HepG2 (cell line): ENCODE data around the gene GPR37L1. TPM values are rescaled to one million over a fixed set of nuclear protein-coding genes. Genes with fewer than 3 reads are reported as not detected.

ENCODE experiments used
- MBD4 ChIP-seq: IDR thresholded peaks from 2 replicates; pipeline ENCODE4 v1.6.1; 2012; ENCODE audit warnings: low read length, inconsistent platforms, borderline replicate concordance
- RBM39 ChIP-seq: fragments of 200-400 bp; formaldehyde crosslinking; IDR thresholded peaks from one replicate; pipeline ENCODE4 v1.6.1; 2018; ENCODE audit warnings: antibody characterized with exemption, mild to moderate bottlenecking, low read depth, low read length; ENCODE audit not compliant: poor library complexity, severe bottlenecking
- TMF1 ChIP-seq: sonication (generic); formaldehyde crosslinking; IDR thresholded peaks from 2 replicates; pipeline ENCODE4 v1.8.1; 2022; ENCODE audit warnings: low read depth, missing genetic modification reagents
- ZFX ChIP-seq: sonication (generic); formaldehyde crosslinking; IDR thresholded peaks from 2 replicates; pipeline ENCODE4 v1.4.0; 2020; ENCODE audit warnings: mild to moderate bottlenecking, low read depth, missing genetic modification reagents, moderate library complexity
- ZNF138 ChIP-seq: sonication (generic); formaldehyde crosslinking; IDR thresholded peaks from 2 replicates; pipeline ENCODE4 v1.5.0; 2020; ENCODE audit warnings: mild to moderate bottlenecking, low read depth, missing genetic modification reagents
- ZNF367 ChIP-seq: sonication (generic); formaldehyde crosslinking; IDR thresholded peaks from 2 replicates; pipeline ENCODE4 v1.4.0; 2020; ENCODE audit warnings: missing genetic modification reagents, borderline replicate concordance
- ZNF616 ChIP-seq: sonication (generic); formaldehyde crosslinking; IDR thresholded peaks from 2 replicates; pipeline ENCODE4 v1.5.0; 2020; ENCODE audit warnings: low read depth, mild to moderate bottlenecking, missing genetic modification reagents
- ZNF670 ChIP-seq: sonication (generic); formaldehyde crosslinking; IDR thresholded peaks from 2 replicates; pipeline ENCODE4 v1.8.0; 2022; ENCODE audit warnings: mild to moderate bottlenecking, missing genetic modification reagents, borderline replicate concordance
- polyA plus RNA-seq, 8 experiments: library from polyadenylated mRNA; depleted of rRNA in 3 of 8; stranded (reverse) in 7 of 8; unstranded in 1 of 8; fragments of >200 nt; fragmentation: Illumina TruSeq in 4 of 8; extraction: Trizol in 4 of 8; gene quantifications; 2 replicates each; pipeline versions ENCODE4 v1.2.1 to v1.2.3, GENCODE V29; 2011 to 2016; ENCODE audit warnings: low read depth in 4 of 8, missing spikeins in 1 of 8, mixed read lengths in 1 of 8; ENCODE audit not compliant: insufficient read depth in 1 of 8
- total RNA-seq, 5 experiments: library from RNA; depleted of rRNA; stranded (reverse); fragments of >200 nt; fragmentation: Illumina TruSeq; extraction: Trizol; gene quantifications; 2 replicates each; pipeline ENCODE4 v1.2.3, GENCODE V29; 2016; ENCODE audit warnings: low read depth in 1 of 5
- TF ChIP-seq, protein P1 (sequence below): sonication (generic); formaldehyde crosslinking; IDR thresholded peaks from 2 replicates; pipeline ENCODE4 v1.4.0; 2020; ENCODE audit warnings: low read depth, missing genetic modification reagents
- TF ChIP-seq, protein P2 (sequence below): sonication (generic); formaldehyde crosslinking; IDR thresholded peaks from 2 replicates; pipeline ENCODE4 v1.4.0; 2020; ENCODE audit warnings: mild to moderate bottlenecking, missing genetic modification reagents
- TF ChIP-seq, protein P3 (sequence below): sonication (generic); formaldehyde crosslinking; IDR thresholded peaks from 2 replicates; pipeline ENCODE4 v1.5.1; 2020; ENCODE audit warnings: mild to moderate bottlenecking, missing genetic modification reagents, borderline replicate concordance
- TF ChIP-seq, protein P4 (sequence below): conservative IDR thresholded peaks from 2 replicates; pipeline ENCODE4 v1.6.1; 2018; ENCODE audit warnings: missing genetic modification reagents

GPR37L1 gene
- total and polyA plus RNA-seq, 2 of the 13 experiments (the other 11 are each of a cell fraction or from before 2014, with no cell fraction given) = 0.13 TPM; not detected in 1

DNA sequence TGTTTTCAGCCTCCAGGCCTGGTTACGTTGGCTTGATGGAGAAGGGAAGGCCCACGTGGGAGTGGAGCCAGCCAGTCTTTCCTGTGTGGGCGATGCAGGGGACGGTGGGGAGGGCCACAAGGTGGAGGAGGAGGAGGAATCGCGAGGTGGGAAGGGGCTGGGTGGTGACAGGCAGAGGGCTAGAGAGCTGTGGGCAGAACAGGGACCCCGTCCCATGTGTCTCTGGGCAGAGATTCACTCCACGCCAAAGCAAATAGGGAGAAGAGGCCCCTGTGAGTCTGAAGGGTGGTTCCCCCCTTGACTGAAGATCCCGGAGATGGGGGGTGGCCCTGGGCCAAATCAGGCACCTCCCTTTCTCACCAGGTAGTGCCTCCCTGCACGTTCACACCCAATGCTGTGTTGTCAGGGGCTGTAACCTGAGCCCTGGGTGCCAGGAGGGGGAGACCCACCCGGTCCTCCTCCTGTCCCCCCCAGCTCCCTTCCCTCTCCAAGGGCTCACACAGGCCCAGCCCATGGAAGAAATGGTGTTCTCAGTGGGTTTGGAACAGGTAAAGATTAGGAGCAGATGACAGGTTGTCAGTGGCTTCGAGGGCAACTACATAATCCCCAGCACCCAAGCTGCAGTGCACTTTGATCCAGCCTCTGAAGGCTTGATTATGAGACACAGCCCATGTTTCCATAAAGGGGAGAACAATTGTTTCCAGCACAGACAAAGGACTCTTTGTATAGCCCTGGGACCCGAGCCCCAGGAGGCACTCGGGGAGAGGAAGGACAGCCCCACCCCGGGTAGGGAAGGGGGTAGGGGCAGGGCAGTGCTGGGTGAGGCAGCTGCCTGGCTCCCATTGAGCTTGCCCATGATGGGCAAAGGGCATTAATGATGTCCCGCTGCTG, 37.7 kb upstream of the GPR37L1 start (continued):
- TF ChIP-seq ZNF670 (CRISPR knock-in tag) (no peak), RBM39 (peak; percentile 37), ZFX (CRISPR knock-in tag) (peak; percentile 80), ZNF367 (CRISPR knock-in tag) (no peak), ZNF138 (no peak), TMF1 (CRISPR knock-in tag) (no peak), MBD4 (no peak), ZNF616 (no peak)
- TF ChIP-seq, protein P1, sequence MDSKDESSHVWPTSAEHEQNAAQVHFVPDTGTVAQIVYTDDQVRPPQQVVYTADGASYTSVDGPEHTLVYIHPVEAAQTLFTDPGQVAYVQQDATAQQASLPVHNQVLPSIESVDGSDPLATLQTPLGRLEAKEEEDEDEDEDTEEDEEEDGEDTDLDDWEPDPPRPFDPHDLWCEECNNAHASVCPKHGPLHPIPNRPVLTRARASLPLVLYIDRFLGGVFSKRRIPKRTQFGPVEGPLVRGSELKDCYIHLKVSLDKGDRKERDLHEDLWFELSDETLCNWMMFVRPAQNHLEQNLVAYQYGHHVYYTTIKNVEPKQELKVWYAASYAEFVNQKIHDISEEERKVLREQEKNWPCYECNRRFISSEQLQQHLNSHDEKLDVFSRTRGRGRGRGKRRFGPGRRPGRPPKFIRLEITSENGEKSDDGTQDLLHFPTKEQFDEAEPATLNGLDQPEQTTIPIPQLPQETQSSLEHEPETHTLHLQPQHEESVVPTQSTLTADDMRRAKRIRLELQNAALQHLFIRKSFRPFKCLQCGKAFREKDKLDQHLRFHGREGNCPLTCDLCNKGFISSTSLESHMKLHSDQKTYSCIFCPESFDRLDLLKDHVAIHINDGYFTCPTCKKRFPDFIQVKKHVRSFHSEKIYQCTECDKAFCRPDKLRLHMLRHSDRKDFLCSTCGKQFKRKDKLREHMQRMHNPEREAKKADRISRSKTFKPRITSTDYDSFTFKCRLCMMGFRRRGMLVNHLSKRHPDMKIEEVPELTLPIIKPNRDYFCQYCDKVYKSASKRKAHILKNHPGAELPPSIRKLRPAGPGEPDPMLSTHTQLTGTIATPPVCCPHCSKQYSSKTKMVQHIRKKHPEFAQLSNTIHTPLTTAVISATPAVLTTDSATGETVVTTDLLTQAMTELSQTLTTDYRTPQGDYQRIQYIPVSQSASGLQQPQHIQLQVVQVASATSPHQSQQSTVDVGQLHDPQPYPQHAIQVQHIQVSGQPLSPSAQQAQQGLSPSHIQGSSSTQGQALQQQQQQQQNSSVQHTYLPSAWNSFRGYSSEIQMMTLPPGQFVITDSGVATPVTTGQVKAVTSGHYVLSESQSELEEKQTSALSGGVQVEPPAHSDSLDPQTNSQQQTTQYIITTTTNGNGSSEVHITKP (CRISPR knock-in tag) = peak; percentile 89
- TF ChIP-seq, protein P2, sequence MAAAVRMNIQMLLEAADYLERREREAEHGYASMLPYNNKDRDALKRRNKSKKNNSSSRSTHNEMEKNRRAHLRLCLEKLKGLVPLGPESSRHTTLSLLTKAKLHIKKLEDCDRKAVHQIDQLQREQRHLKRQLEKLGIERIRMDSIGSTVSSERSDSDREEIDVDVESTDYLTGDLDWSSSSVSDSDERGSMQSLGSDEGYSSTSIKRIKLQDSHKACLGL (CRISPR knock-in tag) = peak; percentile 32; the same call in 1 of the 2 replicates
- TF ChIP-seq, protein P3, sequence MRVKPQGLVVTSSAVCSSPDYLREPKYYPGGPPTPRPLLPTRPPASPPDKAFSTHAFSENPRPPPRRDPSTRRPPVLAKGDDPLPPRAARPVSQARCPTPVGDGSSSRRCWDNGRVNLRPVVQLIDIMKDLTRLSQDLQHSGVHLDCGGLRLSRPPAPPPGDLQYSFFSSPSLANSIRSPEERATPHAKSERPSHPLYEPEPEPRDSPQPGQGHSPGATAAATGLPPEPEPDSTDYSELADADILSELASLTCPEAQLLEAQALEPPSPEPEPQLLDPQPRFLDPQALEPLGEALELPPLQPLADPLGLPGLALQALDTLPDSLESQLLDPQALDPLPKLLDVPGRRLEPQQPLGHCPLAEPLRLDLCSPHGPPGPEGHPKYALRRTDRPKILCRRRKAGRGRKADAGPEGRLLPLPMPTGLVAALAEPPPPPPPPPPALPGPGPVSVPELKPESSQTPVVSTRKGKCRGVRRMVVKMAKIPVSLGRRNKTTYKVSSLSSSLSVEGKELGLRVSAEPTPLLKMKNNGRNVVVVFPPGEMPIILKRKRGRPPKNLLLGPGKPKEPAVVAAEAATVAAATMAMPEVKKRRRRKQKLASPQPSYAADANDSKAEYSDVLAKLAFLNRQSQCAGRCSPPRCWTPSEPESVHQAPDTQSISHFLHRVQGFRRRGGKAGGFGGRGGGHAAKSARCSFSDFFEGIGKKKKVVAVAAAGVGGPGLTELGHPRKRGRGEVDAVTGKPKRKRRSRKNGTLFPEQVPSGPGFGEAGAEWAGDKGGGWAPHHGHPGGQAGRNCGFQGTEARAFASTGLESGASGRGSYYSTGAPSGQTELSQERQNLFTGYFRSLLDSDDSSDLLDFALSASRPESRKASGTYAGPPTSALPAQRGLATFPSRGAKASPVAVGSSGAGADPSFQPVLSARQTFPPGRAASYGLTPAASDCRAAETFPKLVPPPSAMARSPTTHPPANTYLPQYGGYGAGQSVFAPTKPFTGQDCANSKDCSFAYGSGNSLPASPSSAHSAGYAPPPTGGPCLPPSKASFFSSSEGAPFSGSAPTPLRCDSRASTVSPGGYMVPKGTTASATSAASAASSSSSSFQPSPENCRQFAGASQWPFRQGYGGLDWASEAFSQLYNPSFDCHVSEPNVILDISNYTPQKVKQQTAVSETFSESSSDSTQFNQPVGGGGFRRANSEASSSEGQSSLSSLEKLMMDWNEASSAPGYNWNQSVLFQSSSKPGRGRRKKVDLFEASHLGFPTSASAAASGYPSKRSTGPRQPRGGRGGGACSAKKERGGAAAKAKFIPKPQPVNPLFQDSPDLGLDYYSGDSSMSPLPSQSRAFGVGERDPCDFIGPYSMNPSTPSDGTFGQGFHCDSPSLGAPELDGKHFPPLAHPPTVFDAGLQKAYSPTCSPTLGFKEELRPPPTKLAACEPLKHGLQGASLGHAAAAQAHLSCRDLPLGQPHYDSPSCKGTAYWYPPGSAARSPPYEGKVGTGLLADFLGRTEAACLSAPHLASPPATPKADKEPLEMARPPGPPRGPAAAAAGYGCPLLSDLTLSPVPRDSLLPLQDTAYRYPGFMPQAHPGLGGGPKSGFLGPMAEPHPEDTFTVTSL (CRISPR knock-in tag) = peak; percentile 74; the same call in 1 of the 2 replicates
- TF ChIP-seq, protein P4, sequence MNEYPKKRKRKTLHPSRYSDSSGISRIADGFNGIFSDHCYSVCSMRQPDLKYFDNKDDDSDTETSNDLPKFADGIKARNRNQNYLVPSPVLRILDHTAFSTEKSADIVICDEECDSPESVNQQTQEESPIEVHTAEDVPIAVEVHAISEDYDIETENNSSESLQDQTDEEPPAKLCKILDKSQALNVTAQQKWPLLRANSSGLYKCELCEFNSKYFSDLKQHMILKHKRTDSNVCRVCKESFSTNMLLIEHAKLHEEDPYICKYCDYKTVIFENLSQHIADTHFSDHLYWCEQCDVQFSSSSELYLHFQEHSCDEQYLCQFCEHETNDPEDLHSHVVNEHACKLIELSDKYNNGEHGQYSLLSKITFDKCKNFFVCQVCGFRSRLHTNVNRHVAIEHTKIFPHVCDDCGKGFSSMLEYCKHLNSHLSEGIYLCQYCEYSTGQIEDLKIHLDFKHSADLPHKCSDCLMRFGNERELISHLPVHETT = no peak
